Measurements from ENCODE around the gene MAST4. TPM values are rescaled to one million over a fixed set of nuclear protein-coding genes. Genes with fewer than 3 reads are reported as not detected.

Gene MAST4
- total and polyA plus RNA-seq, 2 of the 8 experiments (the other 6 are each of a cell fraction or from before 2014, with no cell fraction given), result 1.5 to 2.6 TPM

DNA sequence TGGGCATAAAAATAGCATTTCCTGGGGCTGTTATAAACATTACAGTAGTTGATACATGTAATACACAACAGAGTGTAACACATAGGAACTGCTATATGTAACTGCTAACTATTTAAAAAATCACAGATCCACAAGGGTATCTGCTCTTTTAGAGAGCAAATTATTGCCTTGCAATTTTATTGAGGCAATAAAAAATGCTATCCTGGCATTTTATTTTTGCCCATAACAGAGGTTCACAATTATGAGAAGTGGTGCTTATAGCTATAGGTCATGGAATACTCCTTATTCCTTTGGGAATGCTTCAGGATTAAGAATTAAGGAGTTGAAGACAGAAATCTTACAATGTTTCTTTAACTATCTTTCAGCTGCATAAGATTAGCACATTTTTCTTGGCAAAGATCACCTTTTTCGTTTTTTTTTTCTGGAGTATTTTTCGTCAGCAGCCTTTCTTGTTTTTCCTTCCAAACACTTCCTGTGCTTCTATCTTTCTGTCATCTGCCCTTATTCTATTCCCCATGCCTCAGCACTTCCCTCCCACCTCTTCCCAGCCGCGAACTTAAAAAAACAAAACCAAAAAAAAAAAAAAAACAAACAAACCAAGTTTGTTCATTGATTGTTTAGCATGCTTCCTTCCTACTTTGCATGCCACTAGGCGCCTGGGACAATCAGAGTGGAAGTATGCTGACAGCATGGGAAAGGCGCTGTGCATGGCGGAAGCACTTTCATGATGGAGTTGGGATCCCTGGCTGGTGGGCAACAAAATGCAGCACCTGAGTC is 264.2 kb downstream of the MAST4 start (continued):
- TF ChIP-seq, protein P1, sequence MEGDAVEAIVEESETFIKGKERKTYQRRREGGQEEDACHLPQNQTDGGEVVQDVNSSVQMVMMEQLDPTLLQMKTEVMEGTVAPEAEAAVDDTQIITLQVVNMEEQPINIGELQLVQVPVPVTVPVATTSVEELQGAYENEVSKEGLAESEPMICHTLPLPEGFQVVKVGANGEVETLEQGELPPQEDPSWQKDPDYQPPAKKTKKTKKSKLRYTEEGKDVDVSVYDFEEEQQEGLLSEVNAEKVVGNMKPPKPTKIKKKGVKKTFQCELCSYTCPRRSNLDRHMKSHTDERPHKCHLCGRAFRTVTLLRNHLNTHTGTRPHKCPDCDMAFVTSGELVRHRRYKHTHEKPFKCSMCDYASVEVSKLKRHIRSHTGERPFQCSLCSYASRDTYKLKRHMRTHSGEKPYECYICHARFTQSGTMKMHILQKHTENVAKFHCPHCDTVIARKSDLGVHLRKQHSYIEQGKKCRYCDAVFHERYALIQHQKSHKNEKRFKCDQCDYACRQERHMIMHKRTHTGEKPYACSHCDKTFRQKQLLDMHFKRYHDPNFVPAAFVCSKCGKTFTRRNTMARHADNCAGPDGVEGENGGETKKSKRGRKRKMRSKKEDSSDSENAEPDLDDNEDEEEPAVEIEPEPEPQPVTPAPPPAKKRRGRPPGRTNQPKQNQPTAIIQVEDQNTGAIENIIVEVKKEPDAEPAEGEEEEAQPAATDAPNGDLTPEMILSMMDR (IDR thresholded peaks at IDR 0.05; ENCODE audit: control extremely low read depth in 1 of 3, insufficient read depth in 1 of 3, low read depth in 1 of 3, low read length in 3 of 3), result no peak

Data from H1 (cell line).